Peyer's patch (tissue), 4 donors: ENCODE results near the gene SUPT3H.

Experiments used
- CTCF ChIP-seq, 6 experiments: fragments of 450-650 bp in 4 of 6; fragments of 200-600 bp in 2 of 6; sonication (generic) in 1 of 6; IDR thresholded peaks; one replicate each; pipeline ENCODE4 v1.5.1; 2017 to 2019; ENCODE audit warnings: antibody characterized with exemption in 6 of 6, mild to moderate bottlenecking in 3 of 6, moderate library complexity in 1 of 6
- POLR2A ChIP-seq, 2 donors: fragments of 450-650 bp; IDR thresholded peaks; one replicate each; pipeline ENCODE4 v1.5.1; 2017; ENCODE audit warnings: antibody characterized with exemption in 2 of 2, mild to moderate bottlenecking in 2 of 2, moderate library complexity in 2 of 2

- TF ChIP-seq CTCF (IDR thresholded peaks at IDR 0.05) (no peak), POLR2A (IDR thresholded peaks at IDR 0.05) (no peak)
These were observed 588.7 kb downstream of the SUPT3H start for GRCh38 chr6:44789061-44789460.
